ENCODE results near the gene CEP192.

The CEP192 gene

GRCh38 chr18:13136904-13137669 is 145.9 kb downstream of the CEP192 start:
- Histone ChIP-seq H3K4me1 (ENCODE audit: low read length) (peaks cover 6% of the 10 kb centered on the region; the same call in 1 of the 2 replicates), H3K4me2 (ENCODE audit: low read length) (peak overlapping the region; percentile 86), H3K9me3 (ENCODE audit: insufficient read depth, low read length) (no peaks in the 10 kb centered on the region), H3K27ac (ENCODE audit: low read length) (peak overlapping the region; percentile 4; the same call in 1 of the 2 replicates), H3K4me3 (ENCODE audit: low read length) (peak overlapping the region; percentile 81), H3K9ac (ENCODE audit: low read length) (peak overlapping the region; percentile 65), H3K27me3 (ENCODE audit: low read depth, low read length) (no peaks in the 10 kb centered on the region), H2AFZ (ENCODE audit: low read depth, low read length) (peak overlapping the region; percentile 63), H3K36me3 (replicated peaks; ENCODE audit: low read depth, low read length) (no peaks in the 10 kb centered on the region), H3K79me2 (ENCODE audit: low read length) (no peaks in the 10 kb centered on the region), H4K20me1 (ENCODE audit: insufficient read depth, low read length) (no peaks in the 10 kb centered on the region)
- TF ChIP-seq EZH2phosphoT487 (IDR thresholded peaks at IDR 0.05; ENCODE audit: low read depth) (no peak), CTCF (IDR thresholded peaks at IDR 0.05; ENCODE audit: low read depth, low read length) (no peak)

- no peaks in the 10 kb centered on the region for H3K27me3 ChIP-seq (ENCODE audit: low read depth, low read length)
- H3K9ac ChIP-seq (ENCODE audit: low read length) = peak overlapping the region; percentile 65
- no peaks in the 10 kb centered on the region for H3K36me3 ChIP-seq (replicated peaks; ENCODE audit: low read depth, low read length)
- TF ChIP-seq EZH2phosphoT487 (IDR thresholded peaks at IDR 0.05; ENCODE audit: low read depth) (no peak), CTCF (IDR thresholded peaks at IDR 0.05; ENCODE audit: low read depth, low read length) (no peak)
- H3K4me3 ChIP-seq (ENCODE audit: low read length) = peak overlapping the region; percentile 81
- H4K20me1 ChIP-seq (ENCODE audit: insufficient read depth, low read length) = no peaks in the 10 kb centered on the region
- peak overlapping the region; percentile 63 for H2AFZ ChIP-seq (ENCODE audit: low read depth, low read length)
- no peaks in the 10 kb centered on the region for H3K9me3 ChIP-seq (ENCODE audit: insufficient read depth, low read length)
- no peaks in the 10 kb centered on the region for H3K79me2 ChIP-seq (ENCODE audit: low read length)
- H3K27ac ChIP-seq (ENCODE audit: low read length) = peak overlapping the region; percentile 4; the same call in 1 of the 2 replicates
- H3K4me1 ChIP-seq (ENCODE audit: low read length) = peaks cover 6% of the 10 kb centered on the region; the same call in 1 of the 2 replicates
- H3K4me2 ChIP-seq (ENCODE audit: low read length) = peak overlapping the region; percentile 86
Measured at GRCh38 chr18:13137670-13138419, 146.7 kb downstream of the CEP192 start.

- Histone ChIP-seq H3K27ac (ENCODE audit: low read length) (no peak overlapping the region), H4K20me1 (ENCODE audit: insufficient read depth, low read length) (no peaks in the 10 kb centered on the region), H3K79me2 (ENCODE audit: low read length) (no peaks in the 10 kb centered on the region), H2AFZ (ENCODE audit: low read depth, low read length) (no peak overlapping the region), H3K9me3 (ENCODE audit: insufficient read depth, low read length) (no peaks in the 10 kb centered on the region), H3K27me3 (ENCODE audit: low read depth, low read length) (no peaks in the 10 kb centered on the region), H3K36me3 (replicated peaks; ENCODE audit: low read depth, low read length) (no peaks in the 10 kb centered on the region), H3K4me2 (ENCODE audit: low read length) (peak overlapping the region; percentile 86), H3K9ac (ENCODE audit: low read length) (no peak overlapping the region), H3K4me3 (ENCODE audit: low read length) (peak overlapping the region; percentile 81), H3K4me1 (ENCODE audit: low read length) (peaks cover 6% of the 10 kb centered on the region; the same call in 1 of the 2 replicates)
- TF ChIP-seq EZH2phosphoT487 (IDR thresholded peaks at IDR 0.05; ENCODE audit: low read depth) (no peak), CTCF (IDR thresholded peaks at IDR 0.05; ENCODE audit: low read depth, low read length) (no peak)
Measured at GRCh38 chr18:13138420-13139139, 147.4 kb downstream of the CEP192 start.
